ENCODE results near the gene PPM1M.

- TF ChIP-seq CTCF (tag by site-specific recombination; IDR thresholded peaks at IDR 0.05) (no peak), ZNF768 (tag by site-specific recombination; IDR thresholded peaks at IDR 0.05) (no peak), ZNF398 (tag by site-specific recombination; IDR thresholded peaks at IDR 0.05) (no peak)
These were observed 49.7 kb upstream of the PPM1M start for GRCh38 chr3:52195823-52196331.

Data from HEK293 (cell line).